SK-N-SH (cell line): Measurements from ENCODE around the gene RFTN1. TPM values are rescaled to one million over a fixed set of nuclear protein-coding genes. Genes with fewer than 3 reads are reported as not detected.

Experiments
- CTCF ChIA-PET: fragments of 300-600, 350-600 bp; formaldehyde crosslinking; extraction: SDS; loops from one replicate; lab custom pipeline; 2021; lab: Yijun Ruan, JAX
- POLR2A ChIA-PET: fragments of 350-600 bp; sonication (Branson Sonifier 250); formaldehyde crosslinking; extraction: SDS; loops from one replicate; lab custom pipeline; 2020; ENCODE audit warnings: antibody characterized with exemption, inconsistent platforms; lab: Yijun Ruan, JAX
- DNase-seq: peaks from one replicate; pipeline ENCODE4 v3.0.0; 2012
- H2AFZ ChIP-seq: fragments of 200-600 bp; sonication (generic); 2 replicates; pipeline ENCODE4 v1.8.1; 2016; ENCODE audit warnings: antibody characterized with exemption, mild to moderate bottlenecking, low read depth
- H3F3A ChIP-seq: fragments of 200-600 bp; sonication (generic); replicated peaks from 2 replicates; pipeline ENCODE3; 2016; ENCODE audit warnings: antibody characterized with exemption, mild to moderate bottlenecking; ENCODE audit not compliant: insufficient read depth
- H3K27ac ChIP-seq, 2 experiments: fragments of 200-500 bp in 1 of 2; fragments of 200-600 bp in 1 of 2; sonication (Bioruptor generic) in 1 of 2; sonication (generic), shearing (Covaris generic) in 1 of 2; 2 replicates each; pipeline versions ENCODE4 v1.5.1 to v1.6.1; 2014 to 2016; ENCODE audit warnings: low read depth in 2 of 2, inconsistent platforms in 1 of 2, low read length in 1 of 2, mild to moderate bottlenecking in 1 of 2, mixed read lengths in 1 of 2
- H3K27me3 ChIP-seq: fragments of 200-600 bp; sonication (generic), shearing (Covaris generic); 2 replicates; pipeline ENCODE4 v1.6.1; 2016; ENCODE audit warnings: mixed run types; ENCODE audit not compliant: insufficient read depth
- H3K36me3 ChIP-seq, 2 experiments: fragments of 200-500 bp in 1 of 2; fragments of 200-600 bp in 1 of 2; sonication (Bioruptor generic) in 1 of 2; sonication (generic) in 1 of 2; replicated peaks in 1 of 2; 2 replicates each; pipeline versions ENCODE3 to v1.5.1; 2014 to 2016; ENCODE audit warnings: low read length in 1 of 2, mild to moderate bottlenecking in 1 of 2; ENCODE audit not compliant: insufficient read depth in 2 of 2, control insufficient read depth in 1 of 2
- H3K4me1 ChIP-seq, 2 experiments: fragments of 200-500 bp in 1 of 2; fragments of 200-600 bp in 1 of 2; sonication (Bioruptor generic) in 1 of 2; sonication (generic), shearing (Covaris generic) in 1 of 2; 2 replicates each; pipeline versions ENCODE4 v1.5.1 to v1.6.1; 2014 to 2016; ENCODE audit warnings: low read depth in 1 of 2, low read length in 1 of 2, mixed run types in 1 of 2; ENCODE audit not compliant: insufficient read depth in 2 of 2, control insufficient read depth in 1 of 2
- H3K4me2 ChIP-seq: fragments of 200-600 bp; sonication (generic), shearing (Covaris generic); 2 replicates; pipeline ENCODE4 v1.6.1; 2017; ENCODE audit warnings: mixed run types
- H3K4me3 ChIP-seq, 2 experiments: fragments of 200-500 bp in 1 of 2; fragments of 200-600 bp in 1 of 2; sonication (Bioruptor generic) in 1 of 2; sonication (generic), shearing (Covaris generic) in 1 of 2; 2 replicates each; pipeline versions ENCODE4 v1.5.1 to v1.8.1; 2014 to 2016; ENCODE audit warnings: low read depth in 2 of 2, inconsistent platforms in 1 of 2, low read length in 1 of 2, mild to moderate bottlenecking in 1 of 2, mixed read lengths in 1 of 2, moderate library complexity in 1 of 2
- H3K79me2 ChIP-seq: fragments of 200-600 bp; sonication (generic); 2 replicates; pipeline ENCODE4 v1.8.1; 2017; ENCODE audit warnings: mild to moderate bottlenecking; ENCODE audit not compliant: insufficient read depth
- H3K9ac ChIP-seq: fragments of 200-600 bp; sonication (generic); 2 replicates; pipeline ENCODE4 v1.6.1; 2017; ENCODE audit warnings: mixed run types
- H3K9me2 ChIP-seq: fragments of 200-600 bp; sonication (generic); 2 replicates; pipeline ENCODE4 v1.6.1; 2017; ENCODE audit warnings: mixed run types
- H3K9me3 ChIP-seq: fragments of 200-600 bp; sonication (generic); 2 replicates; pipeline ENCODE4 v1.6.1; 2017; ENCODE audit warnings: mixed run types, mild to moderate bottlenecking, moderate library complexity
- H4K20me1 ChIP-seq: fragments of 200-600 bp; sonication (generic); 2 replicates; pipeline ENCODE4 v1.6.1; 2017; ENCODE audit warnings: mild to moderate bottlenecking, mixed run types; ENCODE audit not compliant: insufficient read depth
- CHD2 ChIP-seq: fragments of 150-350 bp; IDR thresholded peaks from 2 replicates; pipeline ENCODE4 v1.6.1; 2018; ENCODE audit warnings: low read length; ENCODE audit not compliant: partially characterized antibody
- EZH2phosphoT487 ChIP-seq: fragments of 200-600 bp; sonication (generic); IDR thresholded peaks from 2 replicates; pipeline ENCODE4 v1.6.1; 2017; ENCODE audit warnings: low read depth, mixed run types, mild to moderate bottlenecking, antibody characterized with exemption, moderate library complexity, borderline replicate concordance
- FOXJ3 ChIP-seq: sonication (generic); formaldehyde crosslinking; IDR thresholded peaks from 2 replicates; pipeline ENCODE4 v1.5.1; 2020; ENCODE audit warnings: mild to moderate bottlenecking, missing genetic modification reagents
- FOXM1 ChIP-seq: IDR thresholded peaks from 2 replicates; pipeline ENCODE4 v1.4.0; 2012; ENCODE audit warnings: low read depth, mild to moderate bottlenecking
- MEF2A ChIP-seq: IDR thresholded peaks from 2 replicates; pipeline ENCODE4 v1.4.0; 2012; ENCODE audit warnings: low read depth, borderline replicate concordance
- MXI1 ChIP-seq: IDR thresholded peaks from 2 replicates; pipeline ENCODE4 v1.6.1; 2012; ENCODE audit warnings: mild to moderate bottlenecking, low read depth, low read length, improper control_type of control experiment
- NFIC ChIP-seq: IDR thresholded peaks from 2 replicates; pipeline ENCODE4 v1.4.0; 2012; ENCODE audit warnings: borderline replicate concordance
- RAD21 ChIP-seq: IDR thresholded peaks from 2 replicates; pipeline ENCODE4 v1.6.1; 2012; ENCODE audit warnings: mild to moderate bottlenecking, low read length
- RXRA ChIP-seq: IDR thresholded peaks from 2 replicates; pipeline ENCODE4 v1.4.0; 2012; ENCODE audit warnings: low read depth, mild to moderate bottlenecking, borderline replicate concordance
- SIN3A ChIP-seq: IDR thresholded peaks from 2 replicates; pipeline ENCODE4 v1.6.1; 2012; ENCODE audit warnings: low read depth, mild to moderate bottlenecking, low read length, moderate library complexity, borderline replicate concordance
- SMC3 ChIP-seq: IDR thresholded peaks from 2 replicates; pipeline ENCODE4 v1.6.1; 2012; ENCODE audit warnings: low read depth, low read length, improper control_type of control experiment
- TAF1 ChIP-seq: IDR thresholded peaks from 2 replicates; pipeline ENCODE4 v1.6.1; 2012; ENCODE audit warnings: low read depth, mild to moderate bottlenecking, low read length, moderate library complexity, borderline replicate concordance
- TCF12 ChIP-seq: IDR thresholded peaks from 2 replicates; pipeline ENCODE4 v1.4.0; 2012
- WGBS: methylation state at CpG from one replicate; pipeline ENCODE4 v1.1.6; 2017; ENCODE audit warnings: low lambda C conversion rate; 5-methylcytosine and 5-hydroxymethylcytosine counted together
- polyA plus RNA-seq, 3 experiments: library from polyadenylated mRNA; depleted of rRNA; stranded (reverse); fragments of >200 nt; gene quantifications; 2 replicates each; pipeline ENCODE4 v1.2.3, GENCODE V29; 2012
- TF ChIP-seq, protein P1 (sequence below): IDR thresholded peaks from 2 replicates; pipeline ENCODE4 v1.4.0; 2012; ENCODE audit warnings: low read depth
- TF ChIP-seq, protein P2 (sequence below): IDR thresholded peaks from 2 replicates; pipeline ENCODE4 v1.6.1; 2012; ENCODE audit warnings: mild to moderate bottlenecking, low read depth, low read length, moderate library complexity

RFTN1 gene
- polyA plus RNA-seq, 1 of the 3 experiments (the other 2 are of a cell fraction) = 21.2 TPM

DNA sequence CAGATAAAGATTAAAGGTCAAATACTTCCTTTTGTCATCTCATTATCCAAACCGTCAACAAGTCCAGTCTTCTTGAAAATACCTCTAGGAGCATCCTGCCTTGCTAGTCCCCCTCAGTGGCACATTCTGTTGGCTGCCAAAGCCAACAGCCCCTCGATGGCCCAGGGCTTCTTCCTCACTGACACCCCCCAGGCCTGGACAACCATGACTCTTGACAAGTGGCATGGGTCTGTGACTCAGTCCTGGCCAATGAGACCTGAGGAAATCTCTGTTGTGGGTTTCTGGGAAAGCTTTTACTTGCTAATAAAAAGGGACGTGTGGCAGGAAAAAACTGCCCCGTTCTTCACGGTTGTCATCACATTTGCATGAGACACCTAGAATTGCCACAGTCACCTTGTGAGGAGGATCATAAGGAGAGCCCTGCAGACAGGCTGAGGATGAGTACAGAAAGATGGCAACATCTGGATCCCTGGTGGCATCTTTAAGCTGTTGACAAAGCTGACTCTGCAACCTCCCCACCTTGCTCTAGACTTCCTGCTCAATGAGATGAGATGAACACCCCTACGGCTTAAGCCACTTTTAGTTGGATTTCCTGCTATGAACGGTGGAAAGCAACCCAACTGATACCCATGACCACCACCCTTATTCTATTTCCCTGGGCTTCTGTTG is 167.0 kb downstream of the RFTN1 start:
- TF ChIP-seq MXI1 (no peak), CHD2 (no peak), SIN3A (no peak), MEF2A (no peak)
- TF ChIP-seq, protein P1, sequence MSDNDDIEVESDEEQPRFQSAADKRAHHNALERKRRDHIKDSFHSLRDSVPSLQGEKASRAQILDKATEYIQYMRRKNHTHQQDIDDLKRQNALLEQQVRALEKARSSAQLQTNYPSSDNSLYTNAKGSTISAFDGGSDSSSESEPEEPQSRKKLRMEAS = no peak
- DNase-seq = no peak
- Histone ChIP-seq H3K9ac (no peak overlapping the region), H3K27me3 (no peaks in the 10 kb centered on the region), H3K27ac (no peak overlapping the region; a peak in 1 of 4 replicates), H3K9me2 (no peaks in the 10 kb centered on the region), H2AFZ (no peak overlapping the region), H3K79me2 (no peaks in the 10 kb centered on the region), H3K9me3 (no peaks in the 10 kb centered on the region), H3K4me2 (no peak overlapping the region), H3K36me3 (peaks cover 22 to 33% of the 10 kb centered on the region in 2 experiments), H3F3A (peaks cover 16% of the 10 kb centered on the region), H3K4me1 (peaks cover 10 to 19% of the 10 kb centered on the region in 2 experiments), H4K20me1 (no peaks in the 10 kb centered on the region), H3K4me3 (no peak overlapping the region)
- CTCF ChIA-PET = no interaction called here
- POLR2A ChIA-PET = no interaction called here
- 95% methylated on average over 7 of the region's 7 CpGs for WGBS

DNA sequence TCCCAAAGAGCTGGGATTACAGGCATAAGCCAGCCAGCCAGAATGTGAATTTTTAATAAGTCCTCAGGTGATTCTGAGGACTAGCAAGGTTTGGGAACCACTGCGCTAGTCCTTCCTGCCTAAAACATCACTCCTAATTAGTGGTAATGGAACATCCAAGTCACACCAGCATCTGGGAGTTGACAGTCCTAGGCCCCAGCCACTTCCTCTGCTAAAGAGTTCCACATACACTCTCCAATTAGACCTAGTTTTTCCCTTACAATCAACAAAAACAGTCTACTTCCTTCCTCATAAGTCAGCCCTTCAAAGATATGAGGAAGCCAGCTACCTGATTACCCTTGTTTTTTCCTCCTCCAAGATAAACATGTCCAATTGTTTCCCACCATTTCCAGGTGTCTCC is 170.4 kb downstream of the RFTN1 start:
- CTCF ChIA-PET = interaction anchor here (2.2 kb wide), 1 partner anchor 10 kb away, joined by 5 read pairs; no protein-coding TSS in a partner anchor
- no peaks in the 10 kb centered on the region for H3K27me3 ChIP-seq
- no peaks in the 10 kb centered on the region for H3K9me3 ChIP-seq
- H3K4me3 ChIP-seq = no peak overlapping the region
- H3F3A ChIP-seq = no peaks in the 10 kb centered on the region
- WGBS = 100% methylated on average over 1 of the region's 1 CpG
- no peaks in the 10 kb centered on the region for H4K20me1 ChIP-seq
- H3K27ac ChIP-seq = no peak overlapping the region; a peak in 1 of 4 replicates
- H3K9ac ChIP-seq = no peak overlapping the region
- no peak for TF ChIP-seq SMC3
- no peak for TF ChIP-seq TCF12
- no peak for TF ChIP-seq NFIC
- TF ChIP-seq, protein P1 = no peak
- TF ChIP-seq FOXJ3 (CRISPR knock-in tag) = no peak
- no peak for TF ChIP-seq TAF1
- TF ChIP-seq RXRA = no peak
- no peak for TF ChIP-seq CHD2
- TF ChIP-seq FOXM1 = no peak
- TF ChIP-seq EZH2phosphoT487 = no peak
- no peak for TF ChIP-seq RAD21
- no peak for TF ChIP-seq SIN3A
- TF ChIP-seq, protein P2, sequence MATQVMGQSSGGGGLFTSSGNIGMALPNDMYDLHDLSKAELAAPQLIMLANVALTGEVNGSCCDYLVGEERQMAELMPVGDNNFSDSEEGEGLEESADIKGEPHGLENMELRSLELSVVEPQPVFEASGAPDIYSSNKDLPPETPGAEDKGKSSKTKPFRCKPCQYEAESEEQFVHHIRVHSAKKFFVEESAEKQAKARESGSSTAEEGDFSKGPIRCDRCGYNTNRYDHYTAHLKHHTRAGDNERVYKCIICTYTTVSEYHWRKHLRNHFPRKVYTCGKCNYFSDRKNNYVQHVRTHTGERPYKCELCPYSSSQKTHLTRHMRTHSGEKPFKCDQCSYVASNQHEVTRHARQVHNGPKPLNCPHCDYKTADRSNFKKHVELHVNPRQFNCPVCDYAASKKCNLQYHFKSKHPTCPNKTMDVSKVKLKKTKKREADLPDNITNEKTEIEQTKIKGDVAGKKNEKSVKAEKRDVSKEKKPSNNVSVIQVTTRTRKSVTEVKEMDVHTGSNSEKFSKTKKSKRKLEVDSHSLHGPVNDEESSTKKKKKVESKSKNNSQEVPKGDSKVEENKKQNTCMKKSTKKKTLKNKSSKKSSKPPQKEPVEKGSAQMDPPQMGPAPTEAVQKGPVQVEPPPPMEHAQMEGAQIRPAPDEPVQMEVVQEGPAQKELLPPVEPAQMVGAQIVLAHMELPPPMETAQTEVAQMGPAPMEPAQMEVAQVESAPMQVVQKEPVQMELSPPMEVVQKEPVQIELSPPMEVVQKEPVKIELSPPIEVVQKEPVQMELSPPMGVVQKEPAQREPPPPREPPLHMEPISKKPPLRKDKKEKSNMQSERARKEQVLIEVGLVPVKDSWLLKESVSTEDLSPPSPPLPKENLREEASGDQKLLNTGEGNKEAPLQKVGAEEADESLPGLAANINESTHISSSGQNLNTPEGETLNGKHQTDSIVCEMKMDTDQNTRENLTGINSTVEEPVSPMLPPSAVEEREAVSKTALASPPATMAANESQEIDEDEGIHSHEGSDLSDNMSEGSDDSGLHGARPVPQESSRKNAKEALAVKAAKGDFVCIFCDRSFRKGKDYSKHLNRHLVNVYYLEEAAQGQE = no peak
- POLR2A ChIA-PET = no interaction called here
- no peaks in the 10 kb centered on the region for H3K9me2 ChIP-seq
- no peak overlapping the region for H2AFZ ChIP-seq
- H3K4me1 ChIP-seq = peaks cover 9 to 14% of the 10 kb centered on the region in 2 experiments; a peak in 2 of 4 replicates
- DNase-seq = no peak
- peaks cover 10 to 17% of the 10 kb centered on the region in 2 experiments for H3K36me3 ChIP-seq
- H3K79me2 ChIP-seq = no peaks in the 10 kb centered on the region
- no peak overlapping the region for H3K4me2 ChIP-seq
